ENCODE measurements around the gene NKAPL.
"Not testable (repeated sequence)": the region's sequence is repeated elsewhere in the genome, so short reads cannot be mapped to it uniquely, and the experiment has no call there.

NKAPL gene

DNA sequence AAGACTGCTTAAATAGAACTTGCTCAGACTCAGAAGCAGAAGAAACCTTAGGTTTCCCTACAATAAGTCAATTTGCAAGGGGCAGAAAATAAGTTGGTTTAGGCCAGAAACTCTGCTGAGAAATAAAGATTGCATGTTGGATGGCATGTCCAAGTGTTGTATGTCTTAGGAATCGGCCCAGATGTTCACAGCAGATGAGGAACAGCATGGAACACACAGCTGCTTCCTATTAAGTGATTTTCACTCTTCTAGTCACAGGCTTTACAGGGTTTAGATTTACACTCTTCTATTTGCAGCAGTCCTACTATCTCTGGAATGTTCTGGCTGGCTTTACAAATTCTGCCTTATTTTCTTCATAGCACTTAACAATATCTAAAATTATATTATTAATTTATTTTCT is 10.2 kb upstream of the NKAPL start:
- no peak for DNase-seq

DNA sequence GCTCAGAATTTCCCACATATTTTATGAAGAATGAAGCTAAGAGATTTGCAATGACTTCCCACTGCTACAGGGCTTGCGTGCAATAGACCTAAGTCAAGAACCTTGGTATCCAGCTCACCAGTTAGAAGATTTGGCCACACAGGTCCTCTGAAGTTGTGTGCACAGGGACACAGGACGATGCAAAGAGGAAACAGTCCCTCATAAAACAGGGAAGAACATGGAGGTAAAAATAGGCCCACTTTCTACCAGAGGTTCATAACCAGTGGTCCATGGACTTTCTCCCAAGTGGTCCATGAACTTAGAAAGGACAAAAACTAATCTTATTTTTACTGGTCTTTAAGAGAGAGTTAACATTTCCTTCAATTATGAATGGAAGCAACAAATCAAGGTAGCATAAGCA is 8.3 kb upstream of the NKAPL start:
- no peak for DNase-seq

DNA sequence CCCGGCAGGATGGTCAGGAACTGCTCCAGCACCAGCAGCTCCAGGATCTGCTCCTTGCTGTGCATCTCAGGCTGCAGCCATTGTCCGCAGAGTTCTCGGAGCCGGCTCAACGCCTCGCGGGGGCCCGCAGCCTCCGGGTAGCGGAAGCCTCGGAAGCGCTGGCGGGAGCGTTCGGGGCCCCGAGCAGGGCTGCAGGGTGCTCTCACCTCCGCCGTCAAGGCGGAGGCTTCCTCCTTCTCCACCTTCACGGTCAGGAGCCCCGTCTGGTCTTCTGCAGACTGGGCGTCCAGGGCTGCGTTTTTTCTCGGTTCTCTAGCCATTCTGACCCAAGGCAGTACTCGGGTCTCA is 7.5 kb upstream of the NKAPL start:
- no peak for DNase-seq

DNA sequence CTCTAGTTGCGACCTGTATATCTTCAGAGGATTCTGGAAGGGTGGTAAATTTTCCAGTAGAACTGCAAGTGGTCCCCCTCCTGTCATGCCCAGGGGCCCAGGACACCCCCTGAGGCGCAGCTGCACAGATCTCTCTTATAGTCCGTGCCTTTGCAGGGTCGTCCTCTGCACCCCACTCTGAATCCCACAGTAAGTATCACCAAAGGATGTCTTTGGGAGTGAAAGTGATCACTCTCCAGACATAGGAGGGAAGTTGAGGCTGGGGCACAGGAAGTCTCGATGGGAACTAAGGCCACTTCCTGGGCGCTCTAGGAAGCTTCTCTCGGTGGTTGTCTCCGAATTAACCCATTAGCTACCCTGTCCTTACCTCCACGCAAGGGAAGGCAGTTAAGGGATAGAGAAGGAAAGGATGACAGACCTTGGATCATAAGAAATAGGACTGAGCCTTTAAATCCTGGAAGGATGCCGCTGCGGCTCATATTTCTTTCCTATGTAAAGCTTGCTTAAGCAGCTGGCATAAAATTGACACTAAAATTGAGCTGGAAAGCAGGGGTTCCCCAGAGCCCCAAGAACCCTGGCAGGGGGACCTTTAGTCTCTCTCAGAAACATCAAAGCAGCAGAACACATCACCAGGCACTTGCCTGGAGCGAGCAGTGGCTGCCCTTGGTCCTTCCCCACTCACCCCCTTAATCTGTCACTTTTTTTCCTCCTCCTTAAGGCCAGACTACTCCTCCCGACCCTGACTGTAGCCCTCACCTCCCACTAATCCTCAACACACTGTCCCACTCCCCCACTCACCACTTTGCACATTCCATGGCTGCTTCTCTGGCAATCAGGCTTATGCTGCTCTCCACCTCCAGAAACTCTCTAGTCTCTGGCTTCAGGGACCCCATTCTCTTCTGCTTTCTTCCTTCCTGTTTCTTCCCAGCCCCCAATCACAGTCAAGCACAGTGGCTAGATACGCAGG is 6.8 kb upstream of the NKAPL start, which contains the start of gene ZKSCAN4:
ZKSCAN4 (minus strand) TSS at position 261 of the 967 bp plus-strand sequence. CDS start 289 bp downstream, outside the sequence.
- DNase-seq, result peak; percentile 90

DNA sequence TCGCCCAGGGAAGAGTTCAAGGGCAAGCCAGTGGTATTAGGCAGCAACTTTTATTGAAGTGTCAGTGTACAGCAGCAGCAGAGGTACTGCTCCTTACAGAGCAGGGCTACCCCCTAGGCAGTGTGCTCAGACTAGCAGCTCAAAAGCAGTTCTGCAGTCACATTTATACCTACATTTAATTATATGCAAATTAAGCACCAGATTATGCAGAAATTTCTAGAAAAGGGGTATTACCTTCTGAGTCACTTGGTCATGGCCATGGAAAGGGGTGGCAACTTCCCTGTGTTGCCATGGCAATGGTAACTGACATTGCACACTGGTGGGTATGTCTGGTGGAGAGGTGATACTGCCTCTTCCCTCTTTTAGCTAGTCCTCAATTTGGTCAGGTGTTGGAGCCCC is 5.0 kb upstream of the NKAPL start:
- no peak for DNase-seq

DNA sequence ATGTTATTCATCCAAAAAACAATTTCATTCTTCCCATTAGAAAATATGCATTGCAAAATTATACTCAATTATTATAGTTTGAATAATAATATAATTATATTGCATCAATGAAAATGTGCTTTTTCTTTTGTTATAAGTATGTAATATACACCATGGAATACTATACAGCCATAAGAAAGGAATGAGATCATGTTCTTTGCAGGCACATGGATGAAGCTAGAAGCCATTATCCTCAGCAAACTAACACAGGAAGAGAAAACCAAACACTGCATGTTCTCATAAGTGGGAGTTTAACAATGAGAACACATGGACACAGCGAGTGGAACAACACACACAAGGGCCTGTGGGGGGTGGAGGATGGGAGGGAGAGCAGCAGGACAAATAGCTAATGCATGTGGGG is 2.1 kb upstream of the NKAPL start:
- DNase-seq, result no peak

DNA sequence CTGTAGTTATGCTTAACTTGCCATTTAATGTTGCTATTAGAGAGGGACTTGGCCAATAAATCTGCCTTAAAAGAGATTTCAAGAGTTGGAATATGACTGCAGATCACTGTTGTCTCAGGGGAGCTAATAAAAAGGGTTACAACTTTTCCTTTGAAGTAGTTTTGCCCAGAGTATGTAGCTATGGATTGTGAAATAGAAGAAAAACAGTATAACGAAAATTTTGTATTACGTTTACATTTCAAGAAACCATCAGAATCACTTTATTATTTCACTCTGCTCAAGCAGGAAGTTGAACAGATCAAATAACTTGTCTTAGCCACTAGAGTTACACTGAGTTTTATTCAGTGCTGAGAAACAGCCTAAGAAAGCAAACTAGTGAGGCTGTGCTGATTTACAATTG is 4.8 kb downstream of the NKAPL start:
- DNase-seq, result no peak

DNA sequence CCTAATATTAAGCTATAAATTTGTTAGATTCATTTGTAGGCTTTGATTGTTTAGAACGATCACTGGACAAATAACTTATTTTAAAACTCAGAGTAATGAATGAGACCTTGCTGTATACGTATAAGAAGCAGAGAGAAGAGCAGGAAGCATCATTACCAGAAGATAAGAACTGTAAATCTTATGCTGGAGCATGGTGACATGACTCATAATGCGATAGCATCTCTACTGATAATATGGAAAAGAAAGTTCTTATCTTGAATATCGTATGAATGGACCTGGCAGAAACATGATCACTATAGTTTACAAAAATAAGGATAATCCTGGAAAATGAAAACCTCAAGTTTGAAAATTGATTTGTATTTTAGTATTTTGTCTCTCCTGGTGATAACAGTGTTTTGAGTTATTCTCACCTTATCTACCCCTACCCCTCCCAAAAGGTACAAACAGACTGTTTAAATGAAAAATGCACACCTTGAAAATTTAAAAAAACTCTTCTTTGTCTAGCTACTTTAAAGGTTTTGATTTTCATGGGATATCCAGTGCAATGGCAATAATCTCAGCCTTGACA is 5.8 kb downstream of the NKAPL start:
- no peak for DNase-seq

DNA sequence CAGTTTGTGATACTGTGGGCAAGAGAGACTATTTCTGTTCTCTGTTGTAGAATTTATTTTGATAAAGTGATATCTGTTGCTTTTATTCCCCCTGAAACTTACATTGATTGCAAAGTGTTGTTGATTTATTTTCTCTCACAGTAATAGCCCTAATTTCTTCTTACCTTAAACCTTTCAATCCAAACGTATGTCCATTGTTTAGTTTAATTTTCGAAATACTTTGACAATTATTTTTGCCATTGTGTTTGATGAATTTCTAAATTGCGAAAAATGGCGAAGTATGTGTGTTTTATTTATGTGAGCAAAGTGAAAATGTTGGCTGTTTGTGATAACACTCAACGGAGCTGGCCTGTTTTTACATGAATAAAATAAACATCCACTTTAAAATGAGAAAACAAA is 7.5 kb downstream of the NKAPL start:
- no peak for DNase-seq

DNA sequence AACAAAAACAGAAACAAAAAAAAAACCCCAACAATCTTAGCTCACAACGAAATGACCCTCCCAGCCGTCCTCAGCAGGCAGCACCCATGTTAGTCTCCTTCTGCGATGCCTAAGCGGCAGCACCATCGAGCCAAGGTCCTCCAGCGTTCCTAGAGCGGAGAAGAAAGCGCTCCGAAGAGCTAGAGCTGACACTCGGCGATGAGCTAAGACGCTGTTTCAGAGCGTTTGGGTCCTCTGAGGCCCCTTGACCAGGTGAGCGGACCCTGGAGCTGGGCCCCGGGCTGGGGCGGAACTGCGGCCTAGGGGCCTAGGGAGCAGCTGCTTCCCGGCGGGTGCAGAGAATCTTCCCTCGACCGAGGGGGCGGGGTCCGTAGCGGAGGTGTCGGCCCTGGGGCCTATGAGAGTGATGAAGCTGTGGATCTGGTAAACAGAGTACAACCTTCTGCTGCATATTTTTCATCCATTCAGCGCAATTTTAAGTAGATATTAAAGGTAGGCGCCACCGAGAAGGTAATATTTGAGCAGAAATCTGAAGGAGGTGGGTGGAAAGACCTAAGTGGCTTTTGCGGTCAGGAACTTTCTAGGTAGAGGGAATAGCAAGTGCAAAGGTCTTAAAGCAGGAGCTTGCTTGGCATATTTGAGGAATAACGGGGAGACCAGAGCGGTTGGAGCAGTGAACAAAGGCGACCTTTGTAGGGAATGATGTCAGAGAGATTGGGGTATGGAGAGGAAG is 8.0 kb downstream of the NKAPL start, which contains the start of gene ZSCAN26:
ZSCAN26 (plus strand) TSS at position 182 of the 733 bp plus-strand sequence. CDS start 4,777 bp downstream, outside the sequence.
- peak; percentile 87 for DNase-seq

DNA sequence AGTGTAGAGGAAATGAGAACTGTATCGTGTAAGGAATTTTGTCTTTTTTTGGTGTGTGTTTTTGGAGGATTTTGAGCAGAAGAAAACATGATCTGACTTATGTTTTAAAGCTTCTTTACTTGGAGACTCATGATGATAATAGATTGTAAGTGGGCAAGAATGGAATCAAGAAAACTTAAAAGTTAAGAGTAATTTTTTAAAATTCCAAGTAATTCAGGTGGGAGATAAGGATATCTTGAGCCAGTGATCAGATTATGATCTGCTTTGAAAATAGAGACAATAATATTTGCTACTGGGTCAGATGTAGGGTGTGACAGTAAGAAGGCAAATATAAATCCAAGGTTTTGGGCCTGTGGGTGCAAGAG is 8.6 kb downstream of the NKAPL start:
- DNase-seq, result no peak

DNA sequence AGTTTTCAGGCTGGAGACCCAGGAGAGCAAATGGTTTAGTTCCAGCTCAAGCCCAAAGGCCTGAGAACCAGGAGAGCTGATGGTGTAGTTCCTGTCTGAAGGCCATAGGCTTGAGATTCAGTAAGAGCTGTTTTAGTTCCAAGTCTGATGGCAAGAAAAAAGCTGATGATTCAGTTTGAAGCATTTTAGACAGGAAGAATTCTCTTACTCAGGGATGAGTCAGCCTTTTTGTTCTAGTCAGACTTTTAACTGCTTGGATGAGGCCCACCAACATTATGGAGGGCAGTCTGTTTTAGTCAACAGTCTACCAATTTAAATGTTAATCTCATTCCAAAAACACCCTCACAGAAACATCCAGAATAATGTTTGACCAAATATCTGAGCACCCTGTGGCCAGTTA is 10.4 kb downstream of the NKAPL start:
- DNase-seq, result peak; percentile 86

DNA sequence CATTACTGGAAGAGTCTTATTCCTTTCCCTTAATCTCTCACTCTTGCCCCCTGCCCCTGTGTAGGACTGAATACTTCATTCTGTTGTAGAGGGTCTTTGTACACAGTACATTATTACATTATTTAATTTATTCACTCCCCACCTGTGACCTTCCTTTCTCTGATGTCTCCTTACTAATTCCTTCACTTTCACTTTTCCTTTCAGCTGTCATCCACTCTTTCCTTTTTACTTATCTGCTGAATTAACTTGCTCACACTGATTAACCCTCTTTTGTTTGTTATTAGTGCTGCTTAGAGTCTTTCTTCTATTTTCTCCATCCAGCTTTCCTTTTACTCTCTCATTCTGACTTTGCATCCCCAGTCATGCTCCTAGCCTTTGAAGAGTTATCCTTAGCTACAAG is 15.8 kb downstream of the NKAPL start:
- no peak for DNase-seq

DNA sequence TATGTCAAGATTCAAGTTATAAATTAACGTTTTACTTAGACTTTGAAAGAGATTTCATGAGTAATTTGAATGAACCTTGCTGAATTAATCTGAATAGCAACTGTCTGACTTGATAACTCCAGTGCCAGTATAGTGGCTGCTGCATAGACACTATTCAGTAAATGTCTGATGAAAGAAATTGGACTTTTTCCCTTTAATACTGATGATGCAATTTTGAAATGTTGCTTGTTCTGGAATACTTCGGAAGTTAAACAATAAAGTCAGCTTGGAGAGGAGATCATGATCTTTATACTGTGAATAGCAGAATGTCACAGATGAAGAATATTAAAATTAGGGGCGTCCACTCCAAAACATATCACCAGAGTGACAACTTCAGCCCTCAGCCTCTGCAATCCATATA is 18.6 kb downstream of the NKAPL start:
- DNase-seq, result no peak

DNA sequence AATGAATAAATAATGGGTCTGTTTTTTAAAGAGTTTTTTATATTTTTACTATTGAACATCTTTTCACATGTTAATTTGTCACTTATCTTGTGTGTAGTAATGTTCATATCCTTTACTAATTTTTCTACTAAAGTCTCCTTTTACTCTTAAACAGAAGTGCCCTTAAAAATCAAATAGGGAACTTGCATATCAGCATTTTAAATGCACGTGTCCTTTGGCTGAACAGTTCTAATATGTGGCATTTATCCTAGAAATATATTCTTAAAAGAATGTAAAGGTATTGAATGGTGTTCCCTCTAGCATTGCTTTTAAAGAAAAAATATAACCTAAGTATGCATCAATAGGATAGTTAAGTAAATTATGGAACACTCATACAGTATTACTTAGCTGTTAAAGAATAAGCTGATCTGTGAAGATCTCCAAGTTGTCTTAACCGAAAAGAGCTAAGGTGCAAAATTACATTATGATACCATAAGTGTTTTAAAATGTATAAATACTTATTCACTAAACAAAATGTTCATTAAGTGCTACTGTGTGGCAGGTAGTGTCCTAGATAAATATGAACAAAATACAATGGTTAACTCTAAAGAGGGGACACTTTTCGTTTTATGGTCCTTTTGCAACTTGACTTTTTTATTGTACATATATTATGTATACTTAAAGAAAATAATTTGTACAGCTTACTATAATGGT is 21.6 kb downstream of the NKAPL start:
- DNase-seq, result no peak

DNA sequence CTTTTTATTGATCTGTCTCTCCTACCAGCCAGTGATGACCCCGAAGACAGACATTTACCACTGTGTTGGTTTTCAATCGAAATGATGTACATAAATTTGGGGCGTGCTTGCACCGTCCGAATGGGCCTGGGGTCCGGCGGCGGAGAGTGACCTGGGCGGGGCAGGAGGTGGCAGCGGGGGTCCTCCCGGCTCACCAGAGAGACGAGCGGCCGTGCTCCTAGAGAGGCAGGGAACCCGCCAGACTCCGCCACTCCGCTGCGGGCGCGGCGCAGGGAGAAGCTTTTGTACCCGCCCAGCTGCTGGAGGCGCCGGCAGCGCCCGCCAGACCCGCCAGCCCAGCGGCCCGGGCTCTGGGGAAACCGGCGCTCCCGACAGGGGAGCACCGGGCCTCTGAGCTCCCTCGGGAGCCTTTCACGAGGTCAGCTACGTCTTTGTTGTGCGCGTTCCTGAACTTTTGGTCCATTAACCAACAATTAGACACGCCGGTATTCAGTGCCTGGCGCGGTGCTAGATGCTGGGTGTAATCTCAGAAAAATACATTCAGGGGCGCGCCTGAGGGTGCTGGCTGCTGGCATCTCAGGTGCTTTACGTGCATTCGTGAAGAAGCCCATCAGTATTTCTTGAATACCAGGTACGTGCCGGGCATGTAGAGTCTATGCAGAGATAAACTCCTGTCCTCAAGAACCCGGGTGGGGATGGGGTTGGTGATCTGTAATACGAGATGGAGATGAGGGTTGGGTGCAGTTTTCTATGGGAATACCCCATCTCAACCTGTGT is 22.4 kb downstream of the NKAPL start, which contains the start of gene PGBD1:
PGBD1 (plus strand) TSS at position 285 of the 777 bp plus-strand sequence. CDS start 2,242 bp downstream, outside the sequence.
- peak; percentile 72 for DNase-seq

DNA sequence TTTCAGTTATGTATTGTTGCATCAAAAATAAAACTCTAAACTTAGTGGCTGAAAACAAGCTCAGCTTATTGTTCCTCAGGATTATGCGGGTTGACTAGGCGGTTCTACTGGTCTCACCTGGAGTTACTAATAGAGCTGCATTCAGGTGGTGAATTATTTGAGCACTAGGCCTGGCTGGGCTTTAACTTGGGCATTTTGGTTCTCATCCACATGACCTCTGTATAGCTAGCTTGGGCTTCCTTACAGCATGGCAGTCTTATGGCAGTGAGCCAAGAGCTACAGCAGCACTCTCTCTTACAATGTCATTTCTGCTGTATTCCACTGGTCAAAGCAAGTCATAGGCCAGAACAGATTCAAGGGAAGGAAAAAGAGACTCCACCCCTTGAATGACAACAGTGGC is 23.8 kb downstream of the NKAPL start:
- DNase-seq, result no peak

DNA sequence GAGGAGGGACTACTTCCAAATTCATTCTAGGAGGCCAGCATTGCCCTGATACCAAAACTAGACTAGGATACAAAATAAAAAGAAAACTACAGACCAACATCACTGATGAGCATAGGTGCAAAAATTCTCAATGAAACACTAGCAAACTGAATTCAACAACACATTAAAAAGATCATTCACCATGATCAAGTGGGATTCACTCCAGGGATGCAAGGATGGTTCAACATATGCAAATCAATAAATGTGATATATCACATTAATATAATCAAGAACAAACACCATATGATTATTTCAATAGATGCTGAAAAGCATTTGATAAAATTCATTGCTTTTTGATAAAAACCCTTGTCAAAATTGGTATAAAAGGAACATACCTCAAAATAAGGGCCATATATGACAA is 32.5 kb downstream of the NKAPL start:
- no peak for DNase-seq

DNA sequence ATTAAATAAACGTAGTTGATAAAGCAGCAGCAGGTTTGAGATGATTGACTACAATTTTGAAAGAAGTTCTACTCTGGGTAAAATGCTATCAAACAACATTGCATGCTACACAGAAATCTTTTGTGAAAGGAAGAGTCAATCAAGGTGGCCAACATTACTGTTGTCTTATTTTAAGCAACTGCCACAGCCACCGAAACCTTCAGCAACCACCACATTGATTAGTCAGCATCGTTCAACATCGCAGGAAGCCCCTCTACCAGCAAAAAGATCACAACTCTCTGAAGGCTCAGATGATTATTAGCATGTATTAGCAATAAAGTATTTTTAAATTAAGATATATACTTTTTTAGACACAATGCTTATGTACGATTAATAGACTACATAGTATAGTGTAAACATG is 36.2 kb downstream of the NKAPL start:
- DNase-seq, result no peak

DNA sequence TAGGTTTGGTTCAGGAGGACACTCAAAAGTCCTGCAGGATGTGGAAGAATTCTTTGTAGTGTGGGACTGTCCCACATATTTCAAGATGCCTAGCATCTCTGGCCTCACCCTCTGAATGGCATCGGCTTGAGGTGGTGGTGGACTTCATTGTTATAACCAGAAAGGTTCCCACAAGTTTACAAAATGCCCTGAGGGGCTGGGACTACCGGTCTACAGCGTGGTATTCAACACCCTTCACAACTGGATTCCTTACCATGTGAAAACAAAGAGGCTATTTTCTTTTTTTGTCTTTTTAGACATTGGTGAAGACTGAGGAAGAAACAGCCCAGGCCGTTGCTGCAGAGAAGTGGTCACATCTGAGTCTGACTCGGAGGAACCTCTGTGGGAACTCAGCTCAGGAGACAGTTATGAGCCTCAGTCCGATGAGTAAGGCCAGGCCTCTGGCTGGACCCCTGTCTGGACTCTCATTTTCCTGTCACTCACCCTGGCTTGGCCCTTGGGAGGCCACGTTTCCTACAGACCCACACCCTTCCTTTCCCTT is 37.5 kb downstream of the NKAPL start:
- no peak for DNase-seq

DNA sequence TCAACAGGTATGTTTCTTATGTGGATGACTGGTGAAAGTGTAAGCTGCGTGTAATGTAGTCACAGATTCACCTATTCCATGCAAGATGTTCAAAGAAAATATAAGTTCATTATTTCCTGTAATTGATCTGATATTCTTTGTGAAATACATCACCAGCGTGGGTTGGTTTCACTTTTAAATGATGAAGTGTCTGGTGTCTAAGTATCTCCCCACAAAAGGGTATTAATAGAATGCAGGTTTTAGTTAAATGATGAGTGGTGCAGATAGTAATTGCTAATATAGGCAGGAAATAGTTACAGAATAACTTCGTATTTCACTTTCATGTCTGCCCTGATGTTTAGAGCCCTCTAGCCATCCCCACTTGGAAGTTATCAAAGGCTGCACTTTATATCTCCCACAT is 44.5 kb downstream of the NKAPL start:
- DNase-seq, result no peak

DNA sequence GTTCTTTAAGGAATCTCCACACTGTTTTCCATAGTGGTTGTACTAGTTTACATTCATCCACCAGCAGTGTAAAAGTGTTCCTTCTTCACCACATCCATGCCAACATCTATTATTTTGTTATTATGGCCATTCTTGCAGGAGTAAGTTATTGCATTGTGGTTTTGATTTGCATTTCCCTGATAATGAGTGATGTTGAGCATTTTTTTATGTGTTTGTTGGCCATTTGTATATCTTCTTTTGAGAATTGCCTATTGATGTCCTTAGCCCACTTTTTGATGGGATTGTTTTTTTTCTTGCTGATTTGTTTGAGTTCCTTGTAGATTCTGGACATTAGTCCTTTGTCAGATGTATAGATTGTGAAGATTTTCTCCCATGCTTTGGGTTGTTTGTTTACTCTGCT is 47.3 kb downstream of the NKAPL start:
- not testable (repeated sequence) for DNase-seq

Measured in fibroblast of upper back skin (primary cell).